Stimulated activated CD4-positive, alpha-beta T cell treated with anti-CD3 and anti-CD28 coated beads, Interleukin-4, amount 100 ng/mL, for 1 hour (primary cell): Measurements from ENCODE around the gene OR2T34.
"Not testable (repeated sequence)": the region's sequence is repeated elsewhere in the genome, so short reads cannot be mapped to it uniquely, and the experiment has no call there.

Experiments
- DNase-seq: peaks from one replicate; pipeline ENCODE4 v3.0.0-alpha.2; 2020

Gene OR2T34, protein sequence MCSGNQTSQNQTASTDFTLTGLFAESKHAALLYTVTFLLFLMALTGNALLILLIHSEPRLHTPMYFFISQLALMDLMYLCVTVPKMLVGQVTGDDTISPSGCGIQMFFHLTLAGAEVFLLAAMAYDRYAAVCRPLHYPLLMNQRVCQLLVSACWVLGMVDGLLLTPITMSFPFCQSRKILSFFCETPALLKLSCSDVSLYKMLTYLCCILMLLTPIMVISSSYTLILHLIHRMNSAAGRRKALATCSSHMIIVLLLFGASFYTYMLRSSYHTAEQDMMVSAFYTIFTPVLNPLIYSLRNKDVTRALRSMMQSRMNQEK

DNA sequence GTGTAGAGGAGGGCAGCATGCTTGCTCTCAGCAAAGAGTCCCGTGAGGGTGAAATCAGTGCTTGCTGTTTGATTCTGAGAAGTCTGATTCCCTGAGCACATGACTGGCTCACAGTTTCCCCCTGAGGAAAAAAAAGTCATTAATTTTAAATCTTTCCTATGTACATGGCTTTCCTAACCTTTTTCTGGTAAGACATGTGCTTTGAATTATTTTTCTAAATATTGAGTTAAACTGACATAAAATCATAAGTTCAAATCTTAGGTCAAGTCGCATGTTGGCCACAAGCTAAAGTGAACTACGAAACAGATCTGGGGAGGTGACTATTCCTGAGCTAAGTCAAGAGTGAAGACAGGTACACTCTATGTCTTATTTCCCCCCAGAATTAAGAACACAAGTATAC is at the start of gene OR2T34:
TSS of gene OR2T34 (minus strand) at position 101 of the 400 bp plus-strand sequence. CDS start at position 101, 0 bp downstream.
- not testable (repeated sequence) for DNase-seq

DNA sequence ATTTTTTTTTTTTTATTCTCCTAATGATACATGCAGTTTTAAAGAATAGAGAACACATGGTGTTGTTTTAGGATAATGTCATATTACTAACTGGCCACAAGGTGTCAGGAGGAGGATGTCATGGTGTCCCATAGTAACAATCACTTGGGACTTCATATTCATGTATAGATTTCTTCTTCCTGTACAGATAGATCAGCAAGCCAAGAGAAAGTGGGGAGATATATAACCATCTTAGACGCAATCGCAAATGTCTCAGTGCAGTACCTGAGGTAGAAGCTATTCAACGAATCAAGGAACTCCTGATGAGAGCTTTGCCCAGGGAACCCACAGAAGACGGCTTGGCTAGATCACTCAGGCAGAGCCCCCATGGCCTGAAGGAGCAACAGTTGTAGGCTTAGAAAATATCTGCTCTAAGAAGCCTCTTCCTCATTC is 48.0 kb upstream of the OR2T34 start:
- DNase-seq = no peak

DNA sequence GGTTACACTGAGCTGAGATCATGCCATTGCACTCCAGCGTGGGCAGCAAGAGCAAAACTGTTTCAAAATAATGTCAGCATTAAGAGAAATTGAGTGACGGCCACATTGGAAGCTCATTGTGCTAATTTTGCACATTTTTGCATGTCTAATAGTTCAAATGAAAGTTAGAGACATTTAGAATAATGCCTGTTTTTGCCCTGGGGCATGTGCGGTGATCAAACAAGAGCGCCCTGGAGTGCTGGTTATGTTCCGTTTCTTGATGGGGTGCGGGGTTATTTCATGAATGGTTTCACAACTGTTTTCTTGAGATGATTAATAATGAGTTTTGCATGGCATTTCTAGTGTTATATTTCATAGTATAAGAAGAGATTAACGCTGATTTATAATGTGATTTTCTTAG is 47.2 kb upstream of the OR2T34 start:
- DNase-seq = no peak

DNA sequence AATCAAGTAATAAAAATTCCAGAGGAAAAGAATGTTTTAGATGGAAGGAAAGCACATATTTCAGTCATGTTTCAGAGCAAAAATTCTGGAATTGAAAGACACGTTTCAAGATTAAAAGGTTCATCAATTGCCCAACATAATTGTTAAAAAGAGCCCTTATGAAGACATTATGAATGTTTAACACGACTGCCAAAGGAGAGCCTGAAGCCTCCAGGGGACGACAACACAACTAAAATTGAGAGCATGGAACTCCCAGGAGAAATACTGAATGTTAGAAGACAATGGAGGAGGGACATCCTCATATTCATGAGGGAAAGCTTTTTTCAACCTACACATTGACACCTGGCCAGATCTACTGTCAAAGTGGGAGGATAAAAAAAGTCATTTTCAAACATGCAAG is 44.3 kb upstream of the OR2T34 start:
- DNase-seq = peak; percentile 62

DNA sequence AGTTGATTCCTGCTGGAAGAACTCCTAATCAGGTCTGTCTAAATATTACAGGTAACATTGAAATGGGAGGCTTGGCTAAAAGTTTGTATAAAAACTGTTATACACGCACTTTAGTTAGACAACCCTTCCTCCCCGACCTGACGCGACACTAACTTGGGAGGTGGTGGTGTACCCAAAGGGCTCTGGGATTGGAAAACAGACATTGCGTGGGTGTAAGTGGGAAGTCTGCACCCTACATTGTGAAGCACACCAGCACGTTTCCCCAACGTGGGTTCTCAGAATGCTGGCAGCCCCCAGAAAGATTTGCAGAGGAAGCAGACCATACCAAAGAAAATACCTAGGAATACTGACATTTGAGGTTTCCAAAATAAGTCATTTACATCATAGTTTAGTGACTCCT is 43.6 kb upstream of the OR2T34 start:
- no peak for DNase-seq

DNA sequence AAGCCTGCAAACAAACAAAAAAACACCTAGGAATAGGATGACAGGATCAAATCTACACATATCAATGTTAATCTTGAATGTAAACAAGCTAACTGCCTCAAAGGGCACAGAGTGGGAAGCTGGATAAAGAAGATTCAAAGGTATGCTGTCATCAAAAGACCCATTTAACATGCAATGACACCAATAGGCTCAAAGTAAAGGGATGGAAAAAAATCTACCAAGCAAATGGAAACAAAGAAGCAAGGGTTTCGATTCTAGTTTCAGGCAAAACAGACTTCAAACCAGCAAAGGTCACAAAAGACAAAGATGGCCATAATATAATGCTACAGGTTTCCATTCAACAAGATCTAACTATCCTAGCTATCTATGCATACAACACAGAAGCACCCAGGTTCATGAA is 39.2 kb upstream of the OR2T34 start:
- DNase-seq = no peak

DNA sequence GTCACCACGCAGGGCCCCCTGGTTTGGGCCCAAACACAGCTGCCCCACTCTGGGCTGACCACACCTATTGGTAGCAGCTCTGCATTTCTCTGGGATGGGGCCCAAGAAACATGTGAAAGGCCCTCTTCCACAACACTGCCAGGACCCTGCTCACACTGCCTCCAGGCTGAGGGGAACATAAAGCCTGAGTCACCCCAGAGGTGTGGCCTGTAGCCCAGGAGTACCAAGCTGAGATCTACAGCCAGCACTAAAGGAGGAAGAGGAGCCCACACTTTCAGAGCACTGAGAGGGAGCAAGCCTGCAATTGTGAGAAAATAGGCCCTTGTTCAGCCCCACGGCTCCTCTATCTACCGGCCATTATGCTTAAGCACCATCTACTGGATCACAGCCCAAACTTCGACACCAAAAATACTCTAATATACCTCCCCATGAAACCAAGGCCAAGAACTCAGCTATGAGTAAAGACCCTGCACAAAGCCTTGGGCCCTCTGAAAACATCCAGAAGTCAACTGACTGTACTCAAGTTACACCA is 37.4 kb upstream of the OR2T34 start:
- DNase-seq = peak; percentile 10

DNA sequence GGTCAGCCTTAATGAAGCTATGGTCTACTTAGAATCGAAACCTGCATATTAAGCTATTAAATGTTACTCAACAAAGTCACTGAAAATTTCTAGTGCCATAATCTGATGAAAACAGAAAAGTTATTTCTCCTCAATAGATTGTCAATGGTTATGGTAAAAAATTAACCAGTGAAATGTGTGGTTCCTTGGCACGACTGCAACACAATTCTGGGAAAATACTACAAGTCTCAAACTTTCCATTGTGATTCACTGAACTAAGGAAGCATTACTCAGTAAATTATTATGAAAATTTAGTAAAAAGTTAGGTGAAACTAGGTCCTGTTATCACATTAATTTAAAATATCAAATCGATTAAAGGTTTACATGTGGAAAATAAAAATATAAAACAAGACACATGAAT is 35.7 kb upstream of the OR2T34 start:
- no peak for DNase-seq

DNA sequence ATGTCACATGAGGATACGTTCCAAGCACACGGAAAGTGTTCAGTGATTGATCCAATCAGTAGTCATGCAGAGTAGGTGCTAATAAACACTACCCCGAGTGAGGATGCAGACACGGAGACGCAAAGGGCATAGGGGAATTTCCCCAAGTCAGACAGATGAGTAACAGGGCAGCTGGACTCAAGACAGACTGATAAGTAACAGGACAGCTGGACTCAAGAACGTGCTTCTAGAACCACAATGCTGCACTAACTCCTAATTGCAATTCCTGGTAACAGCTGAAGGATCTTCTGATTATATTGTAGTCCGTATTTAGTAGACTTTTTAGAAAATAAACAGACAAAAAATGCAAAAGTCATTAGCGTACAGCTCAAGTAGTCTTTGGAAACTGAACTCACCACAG is 24.8 kb upstream of the OR2T34 start:
- no peak for DNase-seq

DNA sequence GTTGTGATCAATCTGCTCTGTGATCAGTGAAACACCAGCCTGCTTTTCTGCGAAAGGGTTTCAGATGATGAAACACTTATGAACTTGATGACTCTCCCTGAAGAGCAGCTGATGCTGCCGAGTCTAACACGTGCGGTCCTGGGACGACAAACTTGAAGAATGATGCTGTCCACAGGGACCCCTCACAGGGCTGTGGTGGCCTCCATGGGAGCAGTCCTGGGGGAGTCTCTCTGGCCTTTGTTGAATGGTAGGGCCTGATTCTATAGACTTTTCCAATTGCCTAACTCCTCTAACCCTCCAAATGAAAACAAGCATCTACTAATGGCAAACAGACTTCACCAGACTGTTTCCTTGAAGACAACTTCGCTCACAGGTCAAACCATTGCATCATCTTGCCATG is 23.0 kb upstream of the OR2T34 start, which contains the start of gene OR2T10:
TSS of gene OR2T10 (minus strand) at position 112 of the 400 bp plus-strand sequence. CDS start 3,932 bp downstream, outside the sequence.
- no peak for DNase-seq

DNA sequence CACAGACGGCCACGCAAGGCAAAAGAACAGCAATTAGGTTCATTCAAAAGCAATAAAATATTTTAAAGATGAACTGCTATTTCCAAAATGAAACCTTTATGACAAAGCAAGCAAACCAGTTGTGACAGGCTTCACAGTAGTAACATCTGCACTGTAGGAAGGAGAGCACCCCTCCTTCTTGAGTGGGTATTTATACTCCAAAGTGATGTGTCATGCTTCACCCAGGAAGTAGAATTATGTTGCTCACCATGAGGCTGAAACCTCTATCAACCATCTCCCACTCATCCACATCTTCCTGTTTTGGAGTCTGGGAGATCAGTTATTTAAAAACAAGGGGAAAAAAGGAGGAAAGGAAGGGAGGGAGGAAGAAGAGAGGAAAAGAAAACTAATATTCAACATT is 22.1 kb upstream of the OR2T34 start:
- no peak for DNase-seq

DNA sequence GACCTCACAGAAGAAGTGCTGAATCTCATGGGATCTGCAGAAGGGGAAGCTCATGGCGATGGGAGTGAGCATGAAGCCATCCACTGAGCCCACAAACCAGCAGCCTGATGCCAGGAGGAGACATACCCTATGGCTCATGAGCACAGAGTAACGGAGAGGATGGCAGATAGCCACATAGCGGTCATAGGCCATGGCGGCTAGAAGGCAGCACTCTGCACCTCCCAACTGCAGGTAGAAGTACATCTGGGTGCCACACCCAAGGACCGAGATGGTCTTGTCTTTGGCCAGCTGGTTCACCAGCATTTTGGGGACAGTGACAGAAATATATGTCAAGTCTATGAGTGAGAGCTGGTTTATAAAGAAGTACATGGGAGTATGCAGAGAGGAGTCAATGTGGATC is 18.7 kb upstream of the OR2T34 start:
- DNase-seq = no peak

DNA sequence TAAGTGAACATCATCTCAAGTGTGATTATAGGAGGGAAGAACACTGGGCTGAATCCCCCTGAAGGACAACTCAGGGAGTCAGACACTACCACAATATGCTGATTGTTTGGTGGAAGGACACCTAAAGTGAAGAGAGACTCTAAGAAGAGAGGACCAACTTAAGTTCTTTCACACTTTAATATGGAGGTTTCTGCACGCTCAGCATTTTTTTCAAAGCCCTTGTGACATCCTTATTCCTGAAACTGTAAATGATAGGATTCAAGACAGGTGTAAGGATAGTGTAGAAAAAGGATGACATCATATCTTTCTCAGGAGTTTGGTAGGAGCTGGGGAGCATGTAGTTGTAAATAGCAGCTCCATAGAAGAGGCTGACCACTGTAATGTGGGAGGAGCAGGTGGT is 18.1 kb upstream of the OR2T34 start:
- no peak for DNase-seq

DNA sequence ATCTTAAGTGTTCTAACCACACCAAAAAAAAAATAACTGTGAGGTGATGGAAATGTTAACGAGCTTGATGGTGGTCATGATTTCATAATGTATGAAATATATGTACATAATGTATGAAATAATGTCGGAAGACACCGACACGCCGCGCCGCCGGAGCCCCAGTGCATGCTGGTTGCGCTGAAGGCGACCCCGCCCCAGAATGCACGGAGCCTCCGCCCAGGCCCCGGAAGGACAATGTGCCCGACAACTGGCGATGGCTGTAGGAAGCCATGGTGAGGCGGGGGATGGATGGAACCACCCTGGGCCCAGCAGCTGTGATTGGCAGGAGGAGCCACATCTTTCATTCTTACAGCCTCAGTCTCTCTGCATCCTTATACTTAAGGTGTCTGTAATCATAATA is 15.5 kb upstream of the OR2T34 start:
- no peak for DNase-seq

DNA sequence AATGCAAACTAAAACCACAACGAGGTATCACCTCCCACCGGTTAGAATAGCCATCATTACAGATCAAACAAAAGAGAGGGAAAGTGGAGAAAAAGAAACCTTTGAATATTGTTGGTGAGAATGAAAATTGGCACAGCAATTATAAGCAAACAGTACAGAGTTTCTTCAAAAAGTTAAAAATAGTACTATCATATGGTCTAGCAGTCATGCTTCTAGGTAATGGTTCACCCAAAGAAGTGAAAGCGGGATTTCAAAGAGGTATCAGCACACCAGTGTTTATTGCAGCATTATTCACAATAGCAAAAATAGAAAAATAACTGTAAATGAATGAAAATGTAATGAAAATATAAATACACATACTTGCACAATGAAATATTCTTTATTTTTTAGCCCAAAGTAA is 14.8 kb upstream of the OR2T34 start:
- DNase-seq = no peak

DNA sequence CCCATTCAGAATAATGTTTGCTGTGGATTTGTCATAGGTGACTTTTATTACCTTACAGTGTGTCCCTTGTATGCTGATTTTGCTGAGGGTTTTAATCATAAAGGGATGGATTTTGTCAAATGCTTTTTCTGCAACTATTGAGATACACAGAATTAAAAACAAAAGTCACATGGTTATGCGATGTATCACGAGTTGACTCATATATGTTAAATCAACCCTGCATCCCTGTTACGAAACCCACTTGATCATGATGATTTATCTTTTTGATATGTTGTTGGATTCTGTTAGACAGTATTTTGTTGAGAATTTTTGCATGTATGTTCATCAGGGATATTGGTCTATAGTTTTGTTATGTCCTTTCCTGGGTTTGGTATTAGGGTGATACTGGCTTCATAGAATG is 10.7 kb upstream of the OR2T34 start:
- no peak for DNase-seq

DNA sequence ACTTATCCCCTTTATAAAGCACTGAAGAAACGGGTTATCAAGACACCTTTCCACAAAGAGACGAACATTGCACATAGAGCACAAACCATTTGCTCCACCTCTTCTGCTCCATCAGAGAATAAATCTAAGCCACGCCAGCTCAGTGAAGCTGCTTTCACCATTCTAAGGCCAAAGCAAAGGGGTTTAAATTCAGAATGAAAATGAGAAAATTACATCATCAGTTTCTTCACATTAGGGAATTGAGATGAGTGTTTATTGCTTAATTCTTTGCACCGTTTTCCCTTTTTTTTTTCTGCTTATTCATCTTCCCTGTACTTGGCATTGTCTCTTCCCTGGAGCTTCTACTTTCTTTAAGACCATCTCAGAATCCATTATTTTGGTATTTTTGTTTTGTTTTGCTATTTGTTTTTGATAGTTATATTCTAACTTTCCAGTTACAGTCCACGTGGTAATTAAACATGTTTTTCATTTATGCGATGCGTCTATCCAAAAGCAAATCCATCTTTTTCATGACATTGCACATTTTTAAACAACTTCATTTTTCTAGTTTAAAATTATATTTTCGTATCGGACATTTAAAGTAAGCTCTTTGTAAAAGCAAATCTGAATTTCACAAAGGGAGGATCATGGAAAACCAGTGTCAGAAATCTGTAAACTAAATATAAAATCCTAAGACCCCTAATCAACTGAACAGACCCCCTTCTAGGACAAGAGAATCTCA is 1.9 kb upstream of the OR2T34 start:
- DNase-seq = no peak

DNA sequence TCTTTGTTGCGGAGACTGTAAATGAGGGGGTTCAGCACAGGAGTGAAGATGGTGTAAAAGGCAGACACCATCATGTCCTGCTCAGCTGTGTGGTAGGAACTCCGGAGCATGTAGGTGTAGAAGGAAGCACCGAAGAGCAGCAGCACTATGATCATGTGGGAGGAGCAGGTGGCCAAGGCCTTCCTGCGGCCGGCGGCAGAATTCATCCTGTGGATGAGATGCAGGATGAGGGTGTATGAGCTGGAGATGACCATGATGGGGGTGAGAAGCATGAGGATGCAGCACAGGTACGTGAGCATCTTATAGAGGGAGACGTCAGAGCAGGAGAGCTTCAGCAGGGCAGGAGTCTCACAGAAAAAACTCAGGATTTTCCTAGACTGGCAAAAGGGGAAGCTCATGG is 701 bp downstream of the OR2T34 start:
- not testable (repeated sequence) for DNase-seq

DNA sequence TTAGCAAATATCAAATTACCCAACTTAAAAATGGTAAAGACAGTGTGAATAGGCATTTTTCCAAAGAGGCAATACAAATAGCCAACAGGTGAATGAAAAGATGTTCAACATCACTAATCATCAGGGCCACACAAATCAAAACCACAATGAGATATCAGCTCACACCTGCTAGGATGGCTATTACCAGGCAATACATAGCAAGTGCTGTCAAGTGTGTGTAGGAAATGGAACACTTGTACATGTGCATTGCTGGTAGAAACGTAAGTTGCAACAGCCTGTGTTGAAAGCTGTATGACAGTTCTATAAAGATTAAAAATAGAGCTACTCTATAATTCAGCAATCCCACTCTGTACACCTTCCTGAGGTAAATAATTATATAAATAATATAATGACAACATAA is 2.5 kb downstream of the OR2T34 start:
- not testable (repeated sequence) for DNase-seq

DNA sequence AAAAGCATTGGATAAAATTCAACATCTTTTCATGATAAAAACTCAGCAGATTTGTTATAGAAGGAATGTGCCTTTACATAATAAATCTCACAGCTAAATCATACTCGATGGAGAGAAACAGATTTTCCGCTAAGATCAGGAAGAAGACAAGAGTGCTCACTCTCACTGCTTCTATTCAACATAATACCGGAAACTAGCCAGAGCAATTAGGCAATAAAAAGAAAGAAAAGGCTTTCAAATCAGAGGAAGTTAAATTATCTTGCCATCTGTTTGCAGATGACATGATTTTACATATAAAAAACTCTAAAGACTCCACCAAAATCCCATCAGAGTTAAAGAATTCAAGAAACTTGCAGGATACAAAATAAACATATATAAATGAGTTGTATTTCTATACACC is 3.7 kb downstream of the OR2T34 start:
- DNase-seq = not testable (repeated sequence)

DNA sequence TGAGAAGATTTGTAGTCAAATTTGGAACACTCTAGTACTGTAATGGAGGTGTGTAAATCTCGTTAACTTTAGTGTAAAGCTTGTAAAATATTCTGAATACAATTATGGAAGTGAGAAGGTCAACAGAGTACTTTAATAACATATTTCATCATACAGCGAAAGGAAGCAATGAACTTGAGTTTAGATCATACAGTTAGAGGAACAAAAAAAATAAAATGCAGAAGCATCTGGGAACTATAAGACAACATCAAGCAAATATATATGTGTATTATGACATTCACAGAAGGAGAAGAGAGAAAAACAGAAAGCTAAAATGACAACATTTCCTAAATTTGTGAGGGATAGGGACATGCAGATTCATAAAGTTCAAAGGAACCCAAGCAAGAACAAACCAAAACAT is 5.5 kb downstream of the OR2T34 start:
- not testable (repeated sequence) for DNase-seq

DNA sequence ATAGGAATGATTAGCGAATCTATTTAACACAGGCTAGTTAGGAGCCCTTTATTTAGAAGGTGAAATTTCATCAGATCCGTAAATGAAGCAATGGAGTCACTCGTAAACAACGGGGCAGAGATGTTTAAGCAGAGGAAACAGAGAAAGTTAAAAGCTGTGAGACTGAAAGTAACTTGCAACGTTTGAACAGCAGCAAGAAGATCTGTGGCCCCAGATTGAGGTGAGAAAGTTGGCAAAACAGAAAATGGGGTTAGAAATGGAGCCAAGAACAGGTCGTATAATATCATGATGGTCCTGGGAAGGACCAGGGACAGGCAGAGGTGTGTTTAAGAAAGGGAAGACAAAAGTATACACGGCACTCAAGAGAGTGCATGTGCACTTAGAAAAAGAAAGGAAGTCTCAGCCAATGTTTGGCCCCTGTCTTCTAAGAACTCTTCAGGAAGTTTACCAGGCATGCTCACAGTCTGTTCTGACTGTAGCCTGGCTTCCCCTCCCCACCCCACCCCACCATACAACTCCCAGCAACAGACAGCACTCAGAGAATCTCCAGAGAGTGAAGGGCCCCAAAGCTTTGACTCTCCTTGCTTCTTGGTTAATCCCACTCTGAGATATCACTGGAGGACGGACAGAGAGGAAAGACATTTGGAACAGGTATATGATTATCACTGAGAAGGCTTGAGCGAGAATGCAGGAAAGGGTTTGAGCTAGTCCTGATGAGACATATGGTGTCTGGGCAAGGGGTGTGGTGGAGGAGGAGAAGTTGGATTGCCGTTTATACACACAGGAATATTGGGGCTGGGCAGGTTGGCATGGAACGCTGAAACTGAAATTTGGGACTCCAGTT is 8.8 kb downstream of the OR2T34 start:
- DNase-seq = not testable (repeated sequence)

DNA sequence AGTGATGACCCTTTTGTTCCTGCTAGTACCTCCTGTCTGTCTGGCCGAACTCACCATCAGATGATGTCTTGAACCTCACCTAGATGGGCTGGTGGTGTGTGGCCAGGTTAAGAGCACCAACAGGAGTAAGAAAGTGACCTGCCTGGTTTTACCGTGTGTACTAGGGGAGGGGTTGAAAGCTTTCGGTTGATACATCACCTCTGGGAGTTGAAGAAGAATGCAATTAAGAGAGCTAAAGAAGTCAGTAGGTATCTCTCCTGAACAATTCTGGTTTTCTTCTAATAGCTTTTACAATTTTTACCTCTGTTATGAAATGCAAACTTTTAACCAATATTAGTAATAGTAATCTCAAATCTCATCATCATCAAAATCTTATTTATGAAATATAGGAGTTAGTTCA is 11.9 kb downstream of the OR2T34 start, which contains the start of gene OR2T29:
TSS of gene OR2T29 (minus strand) at position 101 of the 400 bp plus-strand sequence. CDS start 3,281 bp downstream, outside the sequence.
- not testable (repeated sequence) for DNase-seq
